Left kidney (tissue), 2 donors: ENCODE data around the gene STK36. TPM values are rescaled to one million over a fixed set of nuclear protein-coding genes. Genes with fewer than 3 reads are reported as not detected.

Experiments
- DNase-seq: peaks from one replicate; pipeline ENCODE4 v3.0.0-alpha.2; 2013
- polyA plus RNA-seq: library from polyadenylated mRNA; unstranded; fragments of 120-200 nt; gene quantifications from one replicate; pipeline ENCODE4 v1.2.1, GENCODE V29; 2013; ENCODE audit not compliant: insufficient read length

The STK36 gene
- polyA plus RNA-seq, 1 donor: 115 TPM

DNA sequence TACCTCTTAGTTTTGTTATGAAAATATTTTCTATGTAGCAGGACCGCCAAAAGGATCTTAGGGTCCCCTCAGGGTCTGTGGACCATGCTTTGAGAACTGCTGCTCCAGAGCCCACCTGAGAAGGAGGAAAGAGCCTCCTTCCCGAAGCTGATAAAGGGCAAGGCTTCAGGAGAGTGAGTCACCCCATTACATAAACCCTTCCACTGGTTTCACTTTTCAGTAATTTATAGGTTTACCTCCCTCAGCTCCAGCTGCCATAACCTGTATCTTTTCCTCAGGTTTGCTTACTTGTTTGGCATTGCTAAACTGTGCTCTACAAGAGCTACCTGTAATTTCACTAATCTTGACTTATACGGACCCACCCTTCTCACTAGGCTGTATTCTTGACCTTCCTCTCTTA lies 45.4 kb downstream of the STK36 start:
- no peak for DNase-seq

DNA sequence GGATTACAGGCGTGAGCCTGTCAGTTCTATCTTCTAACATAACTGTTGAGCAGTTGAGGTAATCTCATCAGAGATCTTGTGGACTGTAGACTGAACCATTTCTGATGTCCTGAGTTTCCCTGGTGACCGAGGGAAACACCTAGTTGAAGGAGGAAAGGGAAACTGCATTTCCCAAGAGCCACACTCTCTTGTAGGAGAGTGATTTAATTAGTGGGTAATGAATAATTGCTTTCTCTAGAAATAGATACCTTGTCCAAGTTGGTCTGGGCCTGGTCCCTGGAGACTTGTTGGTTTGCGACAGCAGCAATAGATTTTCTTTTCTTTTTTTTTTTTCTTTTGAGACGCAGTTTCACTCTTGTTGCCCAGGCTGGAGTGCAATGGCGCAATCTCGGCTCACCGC lies 46.2 kb downstream of the STK36 start:
- no peak for DNase-seq

DNA sequence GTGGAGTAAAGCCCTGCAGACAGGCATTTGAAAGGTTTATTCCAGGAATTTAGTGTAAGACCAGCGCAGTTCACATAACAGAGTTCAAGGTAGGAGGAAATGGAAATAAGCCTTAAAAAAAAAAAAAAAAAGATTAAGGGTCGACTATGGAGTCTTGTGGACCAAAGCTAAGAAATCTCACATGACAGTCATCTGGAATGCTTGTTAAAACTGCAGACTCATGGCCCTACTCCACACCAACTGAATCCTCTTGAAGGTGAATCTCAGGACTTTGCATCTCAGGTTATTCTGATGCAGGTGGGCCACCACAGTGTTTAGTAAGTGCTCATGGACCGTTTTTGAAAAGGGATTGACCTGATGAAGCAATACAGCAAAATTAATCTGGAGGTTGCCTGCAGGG lies 47.6 kb downstream of the STK36 start:
- no peak for DNase-seq

DNA sequence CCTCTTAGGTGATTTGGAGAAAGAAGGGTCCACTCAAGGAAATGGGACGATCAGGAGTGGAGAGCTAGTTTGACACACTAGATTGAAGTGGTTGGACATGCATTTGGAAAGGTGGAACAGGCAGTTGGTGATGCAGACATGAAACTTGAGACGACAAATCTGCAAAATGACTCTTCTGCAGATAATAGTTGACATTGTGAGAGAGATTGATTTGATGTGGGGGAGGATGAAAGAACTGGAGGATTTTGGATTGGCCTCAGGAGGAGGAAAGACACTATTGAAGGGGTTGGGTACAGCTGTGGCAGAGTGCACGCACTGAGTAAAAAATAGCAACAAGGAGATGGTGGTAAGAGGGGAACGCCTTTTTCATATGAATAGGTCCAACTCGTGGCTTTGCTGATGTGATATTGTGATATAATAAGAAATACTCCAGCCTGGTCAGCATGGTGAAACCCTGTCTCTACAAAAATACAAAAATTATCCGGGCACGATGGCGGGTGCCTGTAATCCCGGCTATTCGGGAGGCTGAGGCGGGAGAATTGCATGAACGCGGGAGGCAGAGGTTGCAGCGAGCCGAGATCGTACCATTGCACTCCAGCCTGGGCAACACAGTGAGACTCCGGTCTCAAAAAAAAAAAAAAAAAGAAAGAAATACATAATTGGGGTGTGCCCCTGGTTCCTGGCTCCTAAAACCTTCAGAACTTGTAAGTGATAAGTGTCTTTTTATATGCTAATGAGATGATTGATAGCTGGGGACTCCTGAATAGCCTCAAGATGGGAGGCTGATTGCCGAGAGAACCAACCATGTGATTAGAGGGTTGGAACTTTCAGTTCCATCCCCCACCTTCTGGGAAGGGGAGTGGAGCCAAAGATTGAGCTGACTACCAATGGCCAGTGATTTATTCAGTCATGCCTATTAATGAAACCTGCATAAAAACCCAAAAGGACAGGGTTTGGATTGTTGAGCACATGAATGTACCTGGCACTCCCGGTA lies 48.5 kb downstream of the STK36 start:
- DNase-seq: no peak

DNA sequence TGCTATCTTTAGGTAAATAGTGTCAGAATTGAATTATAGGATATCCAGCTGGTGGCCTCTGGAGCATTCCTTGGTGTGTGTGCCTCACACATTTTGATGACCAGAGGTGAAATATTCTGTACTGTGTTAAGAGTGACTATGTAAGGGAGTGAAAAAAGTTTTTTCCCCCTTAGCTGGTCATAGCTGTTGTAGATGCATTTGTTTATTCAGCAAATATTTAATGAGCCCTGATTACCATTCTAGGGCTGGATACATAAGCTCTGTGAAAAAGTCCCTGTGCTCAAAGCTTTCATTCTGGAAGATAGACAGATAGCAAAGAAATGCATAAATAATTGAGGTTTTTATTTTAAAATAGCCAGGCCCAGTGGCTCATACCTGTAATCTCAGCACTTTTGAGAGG lies 49.6 kb downstream of the STK36 start:
- no peak for DNase-seq

DNA sequence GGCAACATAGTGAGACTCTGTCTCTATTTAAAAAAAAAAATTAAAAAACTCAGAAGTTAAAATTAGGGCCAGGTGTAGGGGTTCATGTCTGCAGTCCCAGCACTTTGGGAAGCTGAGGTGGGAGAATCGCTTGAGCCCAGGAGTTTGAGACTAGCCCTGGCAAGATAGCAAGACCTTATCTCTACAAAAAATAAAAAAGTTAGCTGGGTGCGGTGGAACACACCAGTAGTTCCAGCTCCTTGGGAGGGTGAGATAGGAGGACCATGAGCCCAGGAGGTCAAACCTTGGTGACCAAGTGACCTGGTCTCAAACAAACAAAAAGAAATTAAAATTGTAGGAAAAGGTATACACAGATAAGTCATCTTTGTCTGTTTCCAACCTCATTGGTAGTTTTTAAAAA lies 50.0 kb downstream of the STK36 start:
- no peak for DNase-seq

DNA sequence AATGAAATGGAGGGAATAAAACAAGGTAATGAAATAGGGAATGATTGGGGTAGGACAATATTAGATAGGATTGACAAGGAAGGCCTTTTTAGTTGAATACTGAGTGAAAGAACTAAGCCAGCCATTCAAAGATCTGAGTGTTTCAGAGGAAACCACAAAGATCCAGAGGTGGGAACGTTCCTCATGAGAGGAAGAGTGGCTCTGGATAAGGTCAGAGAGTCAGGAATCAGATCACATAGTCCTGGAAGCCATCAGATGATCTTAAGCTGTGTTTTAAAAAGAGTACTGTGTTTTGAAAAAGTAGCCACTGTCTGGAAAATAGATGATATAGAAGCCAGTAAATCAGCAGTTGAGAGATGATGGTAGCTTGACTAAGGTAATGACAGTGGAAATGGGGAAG lies 50.5 kb downstream of the STK36 start:
- no peak for DNase-seq

DNA sequence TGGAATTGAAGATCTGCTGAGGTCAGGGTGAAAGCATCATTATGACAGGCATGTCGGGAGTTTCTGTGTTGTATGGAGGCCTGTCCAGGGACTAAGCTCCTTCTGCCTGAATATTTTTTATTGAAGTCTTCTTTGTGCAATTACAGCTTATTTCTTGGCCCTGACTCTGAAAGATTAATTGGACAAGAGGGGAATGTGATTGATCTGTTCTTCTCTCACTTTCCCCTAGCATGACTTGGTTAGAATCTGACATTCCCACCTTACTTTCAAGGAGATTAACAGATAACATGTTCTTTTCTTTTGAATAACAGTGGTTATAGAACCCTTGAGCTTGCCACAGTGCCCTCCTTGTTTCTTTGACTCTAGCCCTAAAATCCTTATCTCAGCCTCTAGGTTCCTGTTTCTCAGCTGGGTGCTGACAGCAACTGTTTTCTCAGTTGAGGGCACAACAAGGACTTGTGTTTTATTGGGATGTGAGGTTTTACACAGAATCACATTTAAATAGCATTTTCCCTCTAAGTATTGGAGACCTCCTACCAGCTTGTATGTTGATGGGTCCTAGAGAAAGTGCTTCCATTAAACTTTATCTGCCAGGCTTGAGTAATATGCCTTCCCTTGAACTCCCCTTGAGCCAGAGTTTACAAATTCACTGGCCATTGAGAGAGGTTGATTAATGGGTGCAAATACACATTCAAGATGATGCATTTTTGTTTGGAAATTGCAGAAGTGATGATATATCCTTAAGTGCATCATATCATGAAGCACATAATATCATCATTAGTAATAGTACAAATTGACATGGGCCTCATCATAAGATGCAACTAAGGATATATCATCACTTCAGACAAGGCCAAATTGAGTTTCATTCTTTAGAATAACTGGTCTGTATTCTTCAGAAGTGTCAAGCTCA lies 51.2 kb downstream of the STK36 start:
- DNase-seq: no peak

DNA sequence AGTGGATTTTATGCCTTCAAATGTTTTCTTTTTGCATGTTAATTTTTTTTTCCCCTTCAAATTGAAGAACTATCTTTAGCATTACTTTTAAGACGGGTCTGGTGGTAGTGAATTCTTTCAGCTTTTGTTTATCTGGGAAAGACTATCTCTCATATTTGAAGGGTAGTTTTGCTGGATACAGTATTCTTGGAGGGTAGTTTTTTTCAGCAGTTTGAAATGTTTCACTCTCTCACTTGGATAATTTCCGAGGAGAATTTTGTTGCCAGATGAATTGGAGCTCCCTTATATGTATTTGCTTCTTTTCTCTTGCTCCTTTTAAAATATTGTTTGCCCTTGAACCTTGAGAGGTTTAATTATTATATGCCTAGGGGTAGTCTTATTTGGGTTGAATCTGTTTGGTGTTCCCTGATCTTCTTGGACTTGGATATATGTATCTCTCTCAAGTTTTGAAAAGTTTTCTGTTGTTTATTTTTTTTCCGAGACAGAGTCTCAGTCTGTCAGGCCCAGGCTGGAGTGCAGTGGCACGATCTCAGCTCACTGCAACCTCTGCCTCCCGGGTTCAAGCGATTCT lies 54.2 kb downstream of the STK36 start:
- no peak for DNase-seq

DNA sequence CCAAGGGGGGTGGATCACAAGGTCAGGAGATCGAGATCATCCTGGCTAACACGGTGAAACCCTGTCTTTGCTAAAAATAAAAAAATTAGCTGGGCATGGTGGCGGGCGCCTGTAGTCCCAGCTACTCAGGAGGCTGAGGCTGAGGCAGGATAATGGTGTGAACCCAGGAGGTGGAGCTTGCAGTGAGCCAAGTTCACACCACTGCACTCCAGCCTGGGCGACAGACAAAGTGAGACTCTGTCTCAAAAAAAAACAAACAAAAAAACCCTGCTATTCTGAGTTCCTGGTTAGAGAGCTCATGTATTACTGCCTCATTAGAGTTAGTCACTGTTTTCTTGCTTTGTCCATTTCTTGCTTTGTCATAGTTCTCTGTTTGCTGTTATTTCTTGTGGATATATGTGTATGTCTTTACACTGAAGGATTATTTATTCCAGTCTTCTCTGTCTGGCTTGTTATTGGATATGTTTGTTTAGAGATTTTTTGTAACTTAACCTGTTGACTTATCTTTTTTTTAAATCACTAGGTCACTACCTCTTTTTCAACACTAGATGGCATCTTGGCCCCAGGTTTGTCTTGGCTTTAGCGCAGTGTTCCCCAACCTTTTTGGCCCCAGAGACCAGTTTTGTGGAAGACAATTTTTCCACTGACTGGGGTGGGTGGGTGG lies 55.7 kb downstream of the STK36 start:
- DNase-seq: no peak

DNA sequence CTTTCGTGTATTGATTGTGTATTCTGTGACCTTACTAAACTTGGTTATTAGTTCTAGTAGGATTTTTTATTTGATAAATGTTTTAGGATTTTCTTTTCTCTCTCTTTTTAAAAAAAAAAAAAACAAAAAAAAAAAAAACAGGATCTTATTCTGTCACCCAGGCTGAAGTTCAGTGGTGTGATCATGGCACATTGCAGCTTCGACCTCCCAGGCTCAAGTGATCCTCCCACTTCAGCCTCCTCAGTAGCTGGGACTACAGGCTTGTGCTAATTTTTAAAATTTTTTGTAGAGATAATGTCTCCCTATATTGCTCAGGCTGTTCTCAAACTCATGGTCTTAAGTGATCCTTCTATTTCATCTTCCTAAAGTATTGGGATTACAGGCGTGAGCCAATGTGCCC lies 57.8 kb downstream of the STK36 start:
- DNase-seq: no peak

DNA sequence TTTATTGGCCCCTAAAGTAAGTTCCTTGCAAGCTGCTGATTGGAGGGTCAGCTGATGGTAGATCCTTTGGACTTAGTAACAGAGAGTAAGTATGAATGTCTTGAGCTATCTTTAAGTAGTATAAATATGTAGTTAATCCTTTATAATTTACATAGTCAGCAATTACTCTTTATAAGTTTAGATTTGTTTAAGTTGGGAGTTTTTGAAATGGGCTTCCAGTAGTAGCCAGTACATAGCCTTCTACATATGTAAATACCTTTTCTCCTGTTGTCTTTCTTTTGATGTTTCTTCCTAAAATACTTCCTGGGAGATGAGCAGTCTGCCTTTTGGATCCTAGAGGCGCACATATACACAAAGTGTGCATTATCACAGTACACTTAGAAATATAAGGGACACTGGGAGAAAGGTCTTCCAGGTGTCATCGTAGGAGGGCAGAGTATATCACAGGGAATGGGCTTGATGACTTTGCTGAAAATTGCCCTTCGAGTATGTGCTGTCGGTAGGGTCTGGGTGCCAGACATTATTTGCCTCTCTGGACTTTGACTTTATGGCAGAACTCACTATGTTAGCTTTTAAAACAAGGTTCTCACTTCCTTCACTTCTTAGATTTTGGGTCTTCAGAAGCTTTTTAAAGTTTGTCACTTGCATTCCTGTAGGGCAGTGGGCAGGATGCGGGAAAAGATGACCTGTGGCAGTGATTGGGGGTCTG lies 60.3 kb downstream of the STK36 start:
- DNase-seq: no peak

DNA sequence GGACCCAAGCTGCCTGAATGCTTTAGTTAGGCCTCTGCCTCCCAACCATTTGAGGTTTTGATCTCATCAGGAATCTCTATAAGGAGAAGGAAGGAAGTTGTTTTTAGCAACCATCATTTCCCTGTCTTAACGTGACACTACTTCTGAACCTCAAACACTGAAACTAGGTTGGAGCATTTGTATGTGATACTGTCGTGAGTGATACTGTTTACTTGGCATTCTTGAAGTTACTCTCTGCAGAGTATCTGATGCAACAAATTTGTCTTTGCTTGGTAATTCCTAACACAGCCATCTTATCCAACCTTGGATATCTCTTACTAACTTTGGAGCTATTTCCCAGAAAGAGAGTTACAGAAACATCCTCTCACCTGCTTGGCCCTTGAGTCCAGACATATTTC lies 60.9 kb downstream of the STK36 start:
- no peak for DNase-seq

DNA sequence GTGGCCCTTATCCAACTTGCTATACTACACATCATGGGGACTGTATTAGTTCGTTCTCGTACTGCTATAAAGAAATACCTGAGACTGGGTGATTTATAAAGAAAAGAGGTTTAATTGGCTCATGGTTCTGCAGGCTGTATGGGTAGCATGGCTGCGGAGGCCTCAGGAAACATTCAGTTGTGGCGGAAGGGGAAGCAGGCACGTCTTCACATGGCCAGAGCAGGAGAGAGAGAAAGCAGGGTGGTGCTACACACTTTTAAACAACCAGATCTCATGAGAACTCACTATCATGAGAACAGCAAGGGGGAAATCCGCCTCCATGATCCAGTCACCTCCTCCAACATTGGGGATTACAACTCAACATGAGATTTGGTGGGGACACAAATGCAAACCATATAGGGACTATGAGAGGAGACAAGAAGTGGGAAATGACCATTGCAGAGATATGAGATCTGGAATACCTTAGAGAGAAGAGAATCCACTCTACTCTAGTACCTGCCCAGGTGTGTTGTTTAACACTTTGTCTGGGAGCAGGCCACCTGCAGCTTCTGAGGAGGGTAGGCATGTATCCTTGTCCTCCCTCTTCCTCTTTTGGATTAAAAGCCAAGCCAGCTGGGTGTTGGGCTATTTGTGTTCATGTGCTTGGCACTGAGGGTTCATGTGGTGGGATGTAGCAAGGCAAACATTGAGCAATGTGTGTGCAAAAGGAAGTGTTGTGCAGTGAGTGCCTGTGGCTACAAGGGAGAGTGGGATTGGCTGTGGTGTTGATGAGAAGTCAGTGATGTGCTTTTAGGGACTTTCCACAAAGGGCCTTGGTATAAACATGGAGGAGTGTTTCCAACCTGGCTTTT lies 61.5 kb downstream of the STK36 start:
- no peak for DNase-seq

DNA sequence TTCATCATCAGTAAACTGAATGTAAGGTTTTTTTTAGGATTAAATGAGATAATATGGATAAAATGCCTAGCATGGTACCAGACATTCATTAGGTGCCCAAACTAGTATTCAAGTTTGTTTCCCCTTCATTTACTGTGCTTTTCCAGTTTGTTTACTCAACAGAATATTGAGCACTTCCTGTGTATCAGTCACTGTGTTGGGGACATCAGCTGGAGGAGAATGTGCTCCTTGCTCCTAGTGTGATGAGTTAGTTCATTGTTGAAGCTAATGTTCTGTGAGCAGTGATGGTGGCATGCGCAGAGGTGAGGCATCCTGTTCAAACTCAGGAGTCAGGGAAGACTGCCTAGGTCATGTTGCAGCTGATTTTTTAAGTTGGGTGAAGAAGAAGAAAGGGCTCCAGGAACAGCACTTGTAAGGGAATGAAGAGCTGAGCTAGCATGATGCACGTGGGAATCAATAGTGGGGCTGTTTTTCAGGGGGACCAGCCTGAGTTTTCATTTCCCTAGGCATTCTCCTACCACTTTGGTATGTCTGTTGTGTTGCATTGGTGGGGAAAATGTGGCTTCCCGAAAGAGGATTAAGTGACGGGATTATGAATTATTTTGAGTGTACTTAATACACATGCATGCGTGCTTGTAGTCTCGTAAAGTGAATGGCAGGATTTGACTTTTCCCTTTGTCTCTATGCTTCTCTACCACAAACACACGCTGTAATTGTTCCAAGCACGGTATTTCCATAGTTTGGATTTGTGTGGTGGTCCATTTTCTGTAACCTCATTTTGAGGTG lies 62.5 kb downstream of the STK36 start:
- no peak for DNase-seq

DNA sequence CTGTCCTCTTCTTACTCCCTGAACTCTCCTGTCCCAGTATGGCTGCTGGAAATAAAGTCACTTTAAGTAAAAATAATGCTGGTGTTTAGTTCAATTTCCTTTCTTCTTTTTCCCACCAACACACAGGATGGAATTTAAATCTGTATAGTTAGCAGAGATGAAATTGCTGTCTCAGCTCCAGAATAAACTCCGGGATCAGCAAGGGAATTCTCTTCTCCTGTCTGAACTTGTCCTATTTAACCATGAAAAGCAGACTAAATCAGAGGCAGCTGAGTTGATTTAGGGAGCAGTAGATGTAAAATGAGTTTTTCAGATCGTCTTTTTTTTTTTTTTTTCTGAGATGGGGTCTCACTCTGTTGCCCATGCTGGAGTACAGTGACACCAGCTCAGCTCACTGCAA lies 64.6 kb downstream of the STK36 start:
- no peak for DNase-seq

DNA sequence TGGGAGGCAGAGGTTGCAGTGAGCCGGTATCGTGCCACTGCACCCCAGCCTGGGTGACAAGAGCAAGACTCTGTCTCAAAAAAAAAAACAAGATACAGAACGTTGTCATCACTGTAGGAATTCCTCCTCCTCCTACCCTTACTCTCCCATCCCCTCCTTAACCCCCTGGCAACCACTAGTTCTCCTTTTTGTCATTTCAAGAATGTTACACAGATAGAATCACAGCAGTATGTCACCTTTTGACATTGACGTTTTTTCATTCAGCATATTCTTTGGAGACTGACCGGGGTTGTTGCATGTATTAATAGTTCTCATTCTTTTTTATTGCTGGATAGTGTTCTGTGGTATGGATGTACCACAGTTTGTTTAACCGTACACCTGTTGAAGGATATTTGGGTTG lies 71.2 kb downstream of the STK36 start:
- no peak for DNase-seq

DNA sequence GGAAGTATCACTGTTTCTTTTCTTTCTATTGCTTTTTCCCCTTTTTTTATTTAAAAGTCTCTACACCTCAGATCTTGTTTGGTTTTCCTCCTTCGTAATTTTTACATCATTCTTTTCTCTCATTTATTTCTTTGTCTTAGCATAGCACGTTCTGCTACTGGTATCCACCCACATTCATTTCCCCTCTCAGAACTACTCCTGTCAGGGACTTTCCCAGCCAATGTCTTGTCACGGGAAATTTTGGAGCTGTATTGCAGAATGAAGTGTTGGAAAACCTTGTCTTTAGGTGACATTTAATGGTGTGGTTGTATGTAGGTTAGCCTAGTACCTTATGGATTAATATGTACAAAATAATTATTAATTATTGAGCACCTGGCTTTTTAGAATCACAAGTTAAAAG lies 72.7 kb downstream of the STK36 start:
- DNase-seq: no peak

DNA sequence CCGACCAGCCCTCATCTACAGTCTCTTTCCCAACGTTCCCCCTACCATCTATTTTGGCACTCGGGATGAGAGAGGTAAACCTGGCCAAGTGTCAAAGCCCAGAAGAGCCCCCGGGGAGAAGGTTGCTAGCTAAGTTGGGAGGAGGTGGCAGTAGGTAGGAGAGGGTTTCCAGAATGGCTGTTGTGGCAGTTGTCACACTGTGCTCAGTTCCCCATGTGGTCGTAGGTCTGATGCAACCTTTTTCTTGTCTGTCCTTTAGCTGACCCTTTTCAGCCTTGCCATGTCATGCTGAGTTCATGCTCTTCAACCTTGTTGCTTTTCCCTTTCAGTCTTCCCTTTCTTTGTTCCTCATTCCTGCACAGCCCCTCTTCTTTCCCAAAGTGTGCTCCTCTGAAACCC lies 73.3 kb downstream of the STK36 start:
- no peak for DNase-seq
